ENCODE measurements around the gene GALNT8. TPM values are rescaled to one million over a fixed set of nuclear protein-coding genes. Genes with fewer than 3 reads are reported as not detected.
"Not testable (repeated sequence)": the region's sequence is repeated elsewhere in the genome, so short reads cannot be mapped to it uniquely, and the experiment has no call there.

The GALNT8 gene
- not detected in 2 replicates for total RNA-seq (2014; rRNA removed; shearing (Covaris generic))
- polyA plus RNA-seq (2014; cell fraction: nucleus; rRNA removed), result not detected in 2 replicates

DNA sequence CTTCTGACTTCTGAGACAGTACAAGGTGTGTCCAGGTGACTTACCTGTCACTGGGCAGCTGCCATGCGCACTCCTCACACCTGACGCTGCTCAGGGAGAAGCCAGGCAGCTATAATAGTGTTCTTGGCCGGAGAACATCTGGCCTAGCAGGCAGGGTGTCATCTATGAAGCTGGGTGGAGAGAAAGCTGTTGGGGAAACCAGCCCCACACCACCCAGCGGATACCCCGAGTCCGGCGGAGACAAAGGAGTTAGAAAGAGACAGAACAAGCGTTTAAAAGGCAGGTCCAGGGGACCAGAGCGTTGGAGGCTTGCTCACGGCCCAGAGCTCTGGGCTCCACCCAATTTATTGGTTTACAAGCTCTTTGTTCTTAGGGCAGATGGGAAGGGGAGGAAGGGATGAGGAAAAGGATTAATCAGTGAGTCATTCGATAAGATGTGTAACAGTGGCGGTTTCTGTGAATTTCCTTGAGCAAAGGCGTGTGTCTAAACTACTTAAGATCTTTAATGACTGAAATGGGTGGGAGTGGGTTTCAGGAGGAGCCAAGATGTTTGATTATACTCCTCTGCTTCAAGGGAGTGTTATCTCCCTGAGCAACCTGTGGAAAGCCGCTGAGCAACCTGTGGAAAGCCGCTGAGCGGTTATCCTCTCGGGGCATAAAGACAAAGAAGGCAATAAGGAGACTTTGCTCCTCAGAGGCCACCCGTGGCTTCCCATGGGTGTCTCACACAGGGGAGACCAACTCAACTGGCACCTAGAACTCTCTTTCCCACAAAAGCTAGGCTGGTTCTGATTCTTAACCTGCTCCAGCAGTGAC lies at the start of gene GALNT8:
Gene GALNT8 (plus strand): TSS at position 580 of the 816 bp plus-strand sequence. CDS start 278 bp downstream, outside the sequence.
- DNase-seq (ENCODE audit: extremely low read depth, low read depth), result no peak

- DNase-seq (ENCODE audit: extremely low read depth, low read depth), result no peak
These were observed 40.5 kb upstream of the GALNT8 start for GRCh38 chr12:4679711-4680110.

DNA sequence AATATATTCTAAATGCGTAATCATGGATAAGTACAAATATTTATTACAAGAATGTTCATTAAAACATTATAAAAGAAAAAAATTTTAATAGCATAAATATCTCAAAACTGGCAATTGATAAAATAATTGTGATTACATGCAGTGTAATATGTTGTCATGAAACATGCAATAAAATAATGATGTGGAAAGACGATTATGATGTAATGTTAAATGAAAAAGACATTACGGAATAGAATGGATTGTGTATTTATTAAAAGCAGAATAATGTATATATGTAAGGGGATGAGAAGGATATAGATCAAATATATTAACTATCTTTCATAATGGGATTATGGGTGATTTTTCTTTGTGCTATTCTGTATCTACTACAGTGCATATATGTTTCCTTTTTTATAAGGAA lies 38.5 kb upstream of the GALNT8 start:
- no peak for DNase-seq (ENCODE audit: extremely low read depth, low read depth)

DNA sequence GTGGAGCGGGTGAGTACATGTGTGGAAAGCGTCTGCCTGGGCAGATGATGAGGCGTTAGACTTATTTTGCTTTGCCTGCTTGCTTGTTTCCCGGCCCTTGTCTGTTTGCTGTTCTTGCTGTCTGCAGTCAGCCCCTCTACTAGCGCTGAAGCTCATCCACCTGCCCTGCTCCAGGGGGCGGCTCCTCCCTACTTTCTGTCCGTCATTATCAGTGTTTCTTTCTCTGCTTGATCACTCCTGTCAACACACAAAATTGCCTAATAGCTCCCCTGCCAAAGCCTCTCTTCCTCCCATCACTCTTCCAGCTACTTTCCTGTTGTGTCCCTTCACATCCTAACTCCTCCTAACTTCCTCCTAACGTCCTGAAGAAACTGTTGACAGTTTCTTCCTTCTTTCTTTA lies 34.9 kb upstream of the GALNT8 start:
- no peak for DNase-seq (ENCODE audit: extremely low read depth, low read depth)

- no peak for DNase-seq (ENCODE audit: extremely low read depth, low read depth)
These were observed 29.4 kb upstream of the GALNT8 start for GRCh38 chr12:4690760-4691159.

DNA sequence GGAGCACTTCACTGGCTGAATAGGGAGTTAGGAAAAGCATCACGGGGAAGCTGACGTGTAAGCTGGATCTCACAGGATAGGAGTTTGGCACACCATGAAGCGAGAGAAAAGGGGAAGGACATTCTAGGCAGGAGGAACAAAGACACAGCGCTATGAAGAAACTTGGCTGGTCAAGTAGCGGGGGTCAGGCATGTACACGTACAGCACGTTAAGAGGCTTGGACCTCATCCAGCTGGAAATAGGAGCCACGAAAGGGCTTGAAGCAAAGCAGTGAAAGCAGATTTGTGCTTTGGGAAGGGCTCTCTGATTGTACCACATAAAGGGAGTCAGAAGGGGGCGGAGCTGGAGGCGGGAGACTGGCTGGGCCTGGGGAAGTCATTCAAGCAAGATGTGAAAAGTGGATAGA lies 19.6 kb upstream of the GALNT8 start:
- DNase-seq (ENCODE audit: extremely low read depth, low read depth), result no peak

DNA sequence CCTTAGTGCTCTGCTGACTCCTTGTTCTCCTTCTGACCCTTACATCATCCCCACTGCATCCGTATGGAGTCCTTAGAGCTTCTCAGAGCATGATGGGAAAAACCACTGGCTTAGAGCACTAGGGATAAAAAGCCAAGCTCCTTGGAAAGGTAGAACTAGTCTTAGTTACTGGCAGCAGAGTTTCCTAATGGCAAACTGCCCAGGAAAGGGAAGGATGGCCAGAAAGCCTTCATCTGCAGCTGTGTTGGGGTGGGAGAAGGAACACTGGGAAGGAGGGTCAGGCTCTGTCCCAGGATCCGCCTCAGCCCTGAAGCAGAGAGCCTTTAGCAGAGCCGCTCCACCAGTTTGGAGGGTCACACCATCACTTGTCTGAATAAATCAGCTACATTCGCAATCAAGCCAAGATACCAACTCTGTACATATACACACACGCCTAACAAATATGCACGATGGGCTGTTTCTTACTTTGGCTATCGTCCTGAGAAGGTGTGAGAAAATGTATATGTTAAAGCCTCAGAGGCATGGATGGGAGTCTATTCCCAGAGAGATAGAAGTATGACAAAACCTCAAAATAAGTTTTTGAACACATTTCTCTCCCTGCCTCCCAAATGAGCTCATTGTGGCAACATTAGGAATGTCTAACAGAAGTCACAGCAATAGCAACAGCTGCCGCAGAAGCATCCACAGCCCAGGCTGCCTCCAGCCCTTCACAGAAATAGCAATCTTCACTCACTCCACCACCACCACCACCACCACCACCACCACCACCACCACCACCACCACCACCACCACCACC lies 18.6 kb upstream of the GALNT8 start:
- no peak for DNase-seq (ENCODE audit: extremely low read depth, low read depth)

DNA sequence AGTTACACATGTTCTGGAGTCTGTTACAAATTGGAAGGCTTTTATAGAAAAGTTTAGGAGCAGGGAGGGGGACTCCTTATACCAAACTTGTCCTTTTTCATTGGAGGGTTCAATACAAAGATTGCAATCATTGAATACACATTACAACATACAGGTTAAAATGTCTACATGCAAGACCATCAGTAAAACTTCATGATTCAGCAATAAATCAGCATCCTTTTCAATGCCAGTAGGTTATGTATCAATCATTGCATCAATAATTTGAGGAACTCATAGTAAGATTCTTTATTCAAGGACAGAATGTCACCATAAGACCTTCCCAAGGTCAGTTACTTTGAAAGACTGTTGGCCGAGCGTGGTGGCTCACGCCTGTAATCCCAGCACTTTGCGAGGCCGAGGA lies 16.5 kb upstream of the GALNT8 start:
- no peak for DNase-seq (ENCODE audit: extremely low read depth, low read depth)

DNA sequence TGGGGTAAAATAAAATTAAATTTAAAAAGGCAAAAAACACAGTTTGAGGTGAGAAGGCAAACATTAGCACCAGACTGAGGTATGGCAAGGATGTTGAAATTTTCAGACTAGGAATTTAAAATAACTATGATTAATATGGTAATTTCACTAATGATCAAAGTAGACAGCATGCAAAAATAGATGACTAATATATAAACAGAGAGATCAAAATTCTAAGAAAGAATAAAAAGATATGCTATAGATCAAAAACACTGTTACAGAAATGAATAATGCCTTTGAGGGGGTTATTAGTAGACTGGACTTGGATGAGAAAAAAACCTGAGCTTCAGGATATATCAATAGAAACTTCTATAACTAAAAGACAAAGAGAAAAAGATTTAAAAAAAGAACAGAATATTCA lies 14.4 kb upstream of the GALNT8 start:
- no peak for DNase-seq (ENCODE audit: extremely low read depth, low read depth)

DNA sequence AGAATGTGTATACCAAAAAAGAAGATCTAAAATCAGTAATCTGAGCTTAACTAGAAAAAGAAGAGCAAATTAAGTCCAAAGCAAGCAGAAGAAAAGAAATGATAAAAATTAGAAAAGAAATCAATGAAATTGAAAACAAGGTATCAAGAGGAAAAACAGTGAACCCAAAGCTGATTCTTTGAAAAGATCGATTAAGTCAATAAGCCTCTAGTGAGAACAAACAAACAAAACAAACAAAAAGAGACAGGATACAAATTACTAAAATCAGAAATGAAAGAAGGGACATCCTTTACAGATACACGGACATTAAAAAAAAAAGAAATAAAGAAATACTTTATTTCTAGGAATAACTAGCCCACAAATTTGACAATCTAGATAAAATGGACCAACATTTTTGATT lies 12.9 kb upstream of the GALNT8 start:
- no peak for DNase-seq (ENCODE audit: extremely low read depth, low read depth)

DNA sequence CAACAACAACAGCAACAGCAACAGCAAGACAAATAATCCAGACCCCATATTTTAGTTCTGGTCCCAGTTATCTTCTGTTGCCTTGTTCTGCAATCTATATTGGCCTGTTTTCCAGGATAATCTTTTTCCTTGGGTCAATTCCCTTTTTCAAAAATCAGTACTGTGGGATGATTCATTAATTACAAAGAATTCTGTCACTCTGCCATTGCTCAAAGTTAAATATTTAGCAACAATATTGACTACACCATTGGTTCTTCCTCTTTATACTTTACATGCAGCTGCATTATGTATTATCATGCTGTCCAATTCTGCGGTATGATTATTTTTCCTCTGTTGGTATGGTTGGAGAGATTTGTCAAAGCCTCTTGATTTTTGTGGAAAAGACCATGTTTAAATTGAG lies 10.1 kb upstream of the GALNT8 start:
- DNase-seq (ENCODE audit: extremely low read depth, low read depth), result no peak

- no peak for DNase-seq (ENCODE audit: extremely low read depth, low read depth)
These were observed 5.3 kb upstream of the GALNT8 start for GRCh38 chr12:4714879-4715278.

GRCh38 chr12:4717806-4718205 lies 2.4 kb upstream of the GALNT8 start:
- DNase-seq (ENCODE audit: extremely low read depth, low read depth), result no peak

DNA sequence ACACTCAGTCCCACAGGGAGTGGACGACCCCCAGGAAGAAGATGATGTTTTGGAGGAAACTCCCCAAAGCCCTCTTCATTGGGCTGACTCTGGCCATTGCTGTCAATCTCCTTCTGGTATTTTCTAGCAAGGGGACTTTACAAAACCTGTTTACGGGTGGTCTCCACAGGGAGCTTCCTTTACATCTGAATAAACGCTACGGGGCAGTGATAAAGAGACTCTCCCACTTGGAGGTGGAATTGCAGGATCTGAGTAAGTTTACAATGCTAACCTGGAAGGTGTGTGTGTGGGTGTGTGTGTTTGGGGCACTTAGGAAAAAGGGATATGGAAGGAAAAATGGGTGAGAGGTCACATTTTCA lies 416 bp downstream of the GALNT8 start:
- no peak for DNase-seq (ENCODE audit: extremely low read depth, low read depth)

DNA sequence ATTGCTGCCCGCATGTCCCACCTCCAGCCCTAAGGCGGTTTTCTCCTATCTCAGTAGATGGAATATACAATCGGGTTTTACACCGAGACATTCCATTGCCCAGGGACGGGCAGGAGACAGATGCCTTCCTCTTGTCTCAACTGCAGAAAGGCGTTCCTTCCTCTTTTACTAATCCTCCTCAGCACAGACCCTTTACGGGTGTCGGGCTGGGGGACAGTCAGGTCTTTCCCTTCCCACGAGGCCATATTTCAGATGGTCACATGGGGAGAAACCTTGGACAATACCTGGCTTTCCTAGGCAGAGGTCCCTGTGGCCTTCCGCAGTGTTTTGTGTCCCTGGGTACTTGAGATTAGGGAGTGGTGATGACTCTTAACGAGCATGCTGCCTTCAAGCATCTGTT lies 1.4 kb downstream of the GALNT8 start:
- not testable (repeated sequence) for DNase-seq (ENCODE audit: extremely low read depth, low read depth)

GRCh38 chr12:4723226-4723625 lies 3.0 kb downstream of the GALNT8 start:
- DNase-seq (ENCODE audit: extremely low read depth, low read depth), result no peak

GRCh38 chr12:4725057-4725456 lies 4.9 kb downstream of the GALNT8 start:
- DNase-seq (ENCODE audit: extremely low read depth, low read depth), result no peak

DNA sequence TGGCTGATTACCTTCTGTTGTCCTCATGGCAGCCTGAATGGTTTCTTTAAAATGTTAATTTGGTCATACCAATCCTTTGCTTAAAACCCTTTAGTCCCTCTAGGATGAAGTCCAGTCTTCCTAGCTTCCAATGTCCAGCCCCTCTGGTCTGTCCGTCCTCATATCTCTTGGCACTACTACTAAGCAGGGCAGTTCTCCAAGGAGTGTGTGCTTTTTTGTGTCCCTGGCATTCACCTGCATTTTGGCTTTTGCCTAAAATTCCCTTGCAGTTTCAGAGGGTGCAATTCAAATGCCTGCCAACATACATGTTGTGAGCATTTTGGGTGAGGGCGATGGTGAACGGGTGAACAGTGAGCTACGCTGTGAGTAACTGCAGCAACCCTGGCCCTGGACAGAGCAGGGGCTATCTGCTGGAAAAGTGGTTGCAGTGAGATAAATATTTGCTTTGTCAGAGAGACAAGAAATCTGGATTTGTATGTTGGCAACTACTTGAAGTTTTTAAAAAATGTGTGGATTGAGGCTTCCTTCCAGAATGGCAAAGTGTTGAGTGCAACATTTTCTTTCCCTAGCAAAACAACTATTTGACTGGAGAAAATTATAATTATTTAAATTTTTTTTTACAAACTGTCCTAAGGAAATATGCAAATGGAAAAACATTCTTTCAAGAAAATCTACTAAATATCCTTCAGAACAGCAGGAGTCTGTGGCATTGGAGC lies 14.6 kb downstream of the GALNT8 start:
- DNase-seq (ENCODE audit: extremely low read depth, low read depth), result no peak

- no peak for DNase-seq (ENCODE audit: extremely low read depth, low read depth)
These were observed 15.9 kb downstream of the GALNT8 start for GRCh38 chr12:4736091-4736490.

- DNase-seq (ENCODE audit: extremely low read depth, low read depth), result no peak
These were observed 18.3 kb downstream of the GALNT8 start for GRCh38 chr12:4738541-4738940.

DNA sequence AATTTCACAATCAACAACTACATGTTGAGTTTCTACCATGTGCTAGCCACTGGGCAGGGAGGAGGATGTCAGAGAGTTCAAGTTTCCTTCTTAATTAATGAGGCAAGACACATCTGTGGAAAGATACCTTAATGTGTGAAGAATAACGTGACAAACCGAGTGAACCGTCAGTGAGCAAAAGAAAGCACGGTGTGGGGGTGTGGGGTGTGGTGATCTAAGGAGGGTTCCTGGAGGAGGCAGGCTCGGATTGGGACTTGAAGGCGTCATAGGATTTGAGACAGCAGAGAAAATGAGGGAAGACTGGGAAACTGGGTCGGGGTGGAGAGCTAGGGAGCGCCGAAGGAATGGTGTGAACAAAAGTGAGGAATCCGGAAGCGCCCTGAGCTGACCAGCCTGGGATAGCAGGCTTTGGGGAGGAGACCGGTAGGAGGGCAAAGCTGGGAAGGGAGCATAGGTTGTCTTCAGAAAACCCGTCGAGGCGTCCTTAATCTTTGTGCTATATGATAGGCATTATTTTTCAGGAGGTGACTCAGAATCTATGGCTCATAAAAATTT lies 22.3 kb downstream of the GALNT8 start:
- DNase-seq (ENCODE audit: extremely low read depth, low read depth), result no peak

Data from NCI-H460 (cell line).